Activated CD4-positive, CD25-positive, alpha-beta regulatory T cell (primary cell): ENCODE measurements around the gene FOXB2.

Experiments
- DNase-seq, 4 experiments: peaks; one replicate each; lab custom pipeline; 2025; lab: John Stamatoyannopoulos, UW

The FOXB2 gene

DNA sequence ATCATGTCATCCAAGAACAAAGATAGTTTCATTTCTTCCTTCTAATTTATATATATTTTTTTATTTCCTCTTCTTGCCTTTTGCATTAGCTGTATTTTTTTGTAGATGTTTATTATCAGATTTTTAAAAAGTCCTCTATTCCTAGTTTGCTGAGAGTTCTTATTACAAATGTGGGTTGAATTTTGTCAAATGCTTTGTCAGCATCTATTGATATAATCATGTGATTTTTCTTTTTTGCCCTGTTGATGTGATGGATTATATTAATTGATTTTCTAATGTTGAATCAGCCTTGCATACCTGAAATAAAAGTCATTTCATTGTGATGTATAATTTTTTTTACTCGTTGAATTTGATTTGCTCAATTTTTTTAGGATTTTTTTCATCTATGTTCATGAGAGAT lies 46.9 kb downstream of the FOXB2 start:
- DNase-seq, result no peak
